Rectal smooth muscle tissue (tissue), 1 donor: ENCODE results near the gene KCNAB1.
"Not testable (repeated sequence)": the region's sequence is repeated elsewhere in the genome, so short reads cannot be mapped to it uniquely, and the experiment has no call there.

Source experiments
- H3K27ac ChIP-seq: one replicate; pipeline ENCODE4 v1.7.0; 2013; ENCODE audit warnings: low read depth, low read length, inconsistent platforms
- H3K27me3 ChIP-seq: one replicate; pipeline ENCODE4 v1.7.0; 2013; ENCODE audit warnings: low read length; ENCODE audit not compliant: control insufficient read depth, insufficient read depth
- H3K36me3 ChIP-seq: one replicate; pipeline ENCODE4 v1.7.0; 2013; ENCODE audit warnings: low read length; ENCODE audit not compliant: control insufficient read depth, insufficient read depth
- H3K4me1 ChIP-seq: one replicate; pipeline ENCODE4 v1.7.0; 2013; ENCODE audit warnings: low read length; ENCODE audit not compliant: control insufficient read depth, insufficient read depth
- H3K4me3 ChIP-seq: one replicate; pipeline ENCODE4 v1.7.0; 2013; ENCODE audit warnings: low read length
- H3K9ac ChIP-seq: one replicate; pipeline ENCODE4 v1.7.0; 2013; ENCODE audit warnings: low read length

The KCNAB1 gene

DNA sequence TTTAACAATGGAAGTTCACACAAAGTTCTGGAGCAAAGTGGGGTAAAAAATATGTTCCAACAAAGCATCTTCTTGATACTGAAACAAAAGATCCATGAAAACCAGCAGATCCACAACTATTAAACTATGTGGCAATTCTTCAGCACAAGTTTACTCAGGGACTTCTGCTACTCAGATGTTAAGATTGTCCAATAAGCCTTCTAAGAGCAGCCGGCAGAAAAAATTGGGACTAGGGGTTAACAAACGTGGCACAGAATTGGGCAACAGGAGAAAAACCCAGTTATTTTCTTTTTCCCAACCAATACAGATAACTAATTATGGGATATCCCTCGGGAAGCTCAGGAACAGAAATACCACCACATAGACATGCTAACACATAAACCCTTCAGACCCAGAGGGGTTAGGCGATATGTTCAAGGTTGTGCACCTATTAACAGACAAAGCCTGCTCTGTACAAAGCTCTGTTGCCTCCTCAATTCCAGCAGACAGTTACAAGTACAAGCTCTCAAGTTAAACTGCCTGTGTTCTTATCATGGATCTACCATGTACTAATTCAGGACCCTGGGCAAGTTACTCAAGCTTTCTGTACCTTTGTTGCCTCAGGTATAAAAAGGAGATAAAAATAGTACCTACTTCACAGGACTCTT is 427.8 kb downstream of the KCNAB1 start:
- no peak overlapping the region for H3K4me3 ChIP-seq
- H3K27me3 ChIP-seq, result no peaks in the 10 kb centered on the region
- peaks cover 9% of the 10 kb centered on the region for H3K36me3 ChIP-seq
- peak overlapping the region; percentile 70 for H3K27ac ChIP-seq
- no peak overlapping the region for H3K9ac ChIP-seq
- H3K4me1 ChIP-seq, result peaks cover 48% of the 10 kb centered on the region

GRCh38 chr3:156548902-156549301 is 428.5 kb downstream of the KCNAB1 start:
- Histone ChIP-seq H3K27me3 (no peaks in the 10 kb centered on the region), H3K27ac (peak overlapping the region; percentile 70), H3K4me1 (peaks cover 44% of the 10 kb centered on the region), H3K4me3 (no peak overlapping the region), H3K9ac (no peak overlapping the region), H3K36me3 (peaks cover 9% of the 10 kb centered on the region)

DNA sequence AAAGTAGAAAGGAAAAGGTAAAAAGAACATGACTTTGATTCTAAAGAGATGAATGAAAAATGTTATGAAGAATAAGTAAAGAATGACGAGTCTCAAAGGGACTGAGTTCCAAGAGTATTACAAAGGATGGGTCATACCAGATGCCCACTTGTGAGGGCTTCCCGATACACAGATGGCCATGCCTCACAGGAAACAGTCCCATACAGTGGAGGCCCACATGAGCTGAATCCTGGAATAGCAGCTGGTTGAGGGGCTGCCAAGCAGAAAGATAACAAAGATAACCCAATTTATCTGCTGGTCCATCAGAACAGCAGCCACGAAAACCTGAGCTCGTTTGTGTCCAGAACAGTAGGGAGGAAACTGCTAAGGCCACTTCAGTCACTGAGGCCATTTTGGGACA is 430.9 kb downstream of the KCNAB1 start:
- H3K36me3 ChIP-seq, result peaks cover 9% of the 10 kb centered on the region
- H3K27ac ChIP-seq, result no peak overlapping the region
- no peaks in the 10 kb centered on the region for H3K27me3 ChIP-seq
- no peak overlapping the region for H3K9ac ChIP-seq
- peaks cover 48% of the 10 kb centered on the region for H3K4me1 ChIP-seq
- H3K4me3 ChIP-seq, result no peak overlapping the region

DNA sequence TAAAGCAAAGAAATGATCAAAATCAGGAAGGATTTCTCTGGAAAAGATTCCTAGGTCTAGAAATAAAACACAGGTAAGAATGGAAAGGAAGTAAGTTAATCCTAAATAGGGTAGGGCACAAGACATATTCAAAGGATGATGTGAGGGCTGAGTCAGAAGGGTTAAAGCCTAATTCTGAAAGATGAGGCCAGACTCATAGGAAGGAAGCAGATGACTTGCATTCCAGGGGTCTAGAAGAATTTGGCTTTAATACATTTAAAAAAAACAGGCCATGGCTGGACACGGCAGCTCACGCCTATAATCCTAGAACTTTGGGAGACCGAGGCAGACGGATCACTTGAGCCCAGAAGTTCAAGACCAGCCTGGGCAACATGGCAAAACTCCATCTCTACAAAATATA is 431.4 kb downstream of the KCNAB1 start:
- Histone ChIP-seq H3K4me3 (no peak overlapping the region), H3K4me1 (peaks cover 44% of the 10 kb centered on the region), H3K27ac (no peak overlapping the region)

DNA sequence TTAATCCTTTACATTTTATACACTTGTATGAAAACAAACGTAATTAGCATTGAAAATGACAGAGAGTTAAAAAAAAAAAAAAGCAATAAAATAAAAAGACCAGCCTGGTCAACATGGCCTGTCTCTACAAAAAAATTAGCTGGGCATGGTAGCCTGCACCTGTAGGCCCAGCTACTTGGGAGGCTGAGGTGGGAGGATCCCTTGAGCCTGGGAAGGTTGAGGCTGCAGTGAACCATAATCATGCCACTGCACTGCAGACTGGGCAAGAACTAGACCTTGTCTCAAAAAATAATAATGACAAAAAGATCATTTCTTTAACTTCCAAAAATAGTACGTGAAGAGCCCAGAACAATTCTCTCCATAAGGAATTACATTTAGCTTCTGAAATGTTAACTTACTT is 432.6 kb downstream of the KCNAB1 start:
- Histone ChIP-seq H3K4me1 (peaks cover 32% of the 10 kb centered on the region), H3K27ac (no peak overlapping the region), H3K27me3 (no peaks in the 10 kb centered on the region), H3K4me3 (no peak overlapping the region), H3K36me3 (peaks cover 9% of the 10 kb centered on the region), H3K9ac (no peak overlapping the region)

More for the DNA sequence above, 431.4 kb downstream of the KCNAB1 start:
- Histone ChIP-seq H3K9ac (no peak overlapping the region), H3K27me3 (no peaks in the 10 kb centered on the region), H3K36me3 (peaks cover 9% of the 10 kb centered on the region)

DNA sequence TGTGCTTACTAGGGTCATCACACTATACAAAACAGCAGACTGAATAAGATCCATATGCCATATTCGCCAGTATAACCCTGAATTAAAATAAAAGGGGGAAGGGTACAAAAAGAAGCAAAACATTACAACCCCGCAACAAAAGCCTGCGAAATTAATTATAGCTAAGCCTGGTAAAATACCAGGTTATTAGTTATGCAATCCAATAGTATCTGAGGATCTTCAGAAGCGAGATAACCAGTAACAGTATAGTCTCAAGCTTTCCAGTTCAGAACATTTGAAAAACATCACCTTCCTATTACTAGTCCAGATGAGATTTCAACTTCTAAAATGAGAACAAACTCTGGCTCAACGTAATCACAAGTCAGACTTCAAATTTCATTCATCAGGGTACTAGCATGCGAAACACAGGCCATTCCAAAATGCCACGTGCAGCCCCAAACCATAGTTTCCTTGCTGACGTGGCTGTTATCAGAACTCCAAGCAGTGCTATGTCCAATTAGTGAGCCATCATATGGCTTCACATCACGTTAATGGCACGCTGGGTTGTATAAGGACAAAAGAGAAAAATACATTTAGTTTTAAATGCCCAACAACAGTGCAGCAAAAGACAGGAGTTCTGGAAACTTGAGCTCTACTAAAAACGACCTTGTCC is 433.5 kb downstream of the KCNAB1 start:
- Histone ChIP-seq H3K4me1 (peaks cover 24% of the 10 kb centered on the region), H3K9ac (no peak overlapping the region), H3K36me3 (peaks cover 4% of the 10 kb centered on the region), H3K27me3 (no peaks in the 10 kb centered on the region), H3K27ac (no peak overlapping the region), H3K4me3 (peak overlapping the region; percentile 99)

GRCh38 chr3:156554515-156554841 is 434.1 kb downstream of the KCNAB1 start:
- H3K9ac ChIP-seq, result peak overlapping the region; percentile 80
- peak overlapping the region; percentile 94 for H3K27ac ChIP-seq
- peak overlapping the region; percentile 99 for H3K4me3 ChIP-seq
- H3K27me3 ChIP-seq, result no peaks in the 10 kb centered on the region
- peaks cover 22% of the 10 kb centered on the region for H3K4me1 ChIP-seq
- H3K36me3 ChIP-seq, result peaks cover 4% of the 10 kb centered on the region

DNA sequence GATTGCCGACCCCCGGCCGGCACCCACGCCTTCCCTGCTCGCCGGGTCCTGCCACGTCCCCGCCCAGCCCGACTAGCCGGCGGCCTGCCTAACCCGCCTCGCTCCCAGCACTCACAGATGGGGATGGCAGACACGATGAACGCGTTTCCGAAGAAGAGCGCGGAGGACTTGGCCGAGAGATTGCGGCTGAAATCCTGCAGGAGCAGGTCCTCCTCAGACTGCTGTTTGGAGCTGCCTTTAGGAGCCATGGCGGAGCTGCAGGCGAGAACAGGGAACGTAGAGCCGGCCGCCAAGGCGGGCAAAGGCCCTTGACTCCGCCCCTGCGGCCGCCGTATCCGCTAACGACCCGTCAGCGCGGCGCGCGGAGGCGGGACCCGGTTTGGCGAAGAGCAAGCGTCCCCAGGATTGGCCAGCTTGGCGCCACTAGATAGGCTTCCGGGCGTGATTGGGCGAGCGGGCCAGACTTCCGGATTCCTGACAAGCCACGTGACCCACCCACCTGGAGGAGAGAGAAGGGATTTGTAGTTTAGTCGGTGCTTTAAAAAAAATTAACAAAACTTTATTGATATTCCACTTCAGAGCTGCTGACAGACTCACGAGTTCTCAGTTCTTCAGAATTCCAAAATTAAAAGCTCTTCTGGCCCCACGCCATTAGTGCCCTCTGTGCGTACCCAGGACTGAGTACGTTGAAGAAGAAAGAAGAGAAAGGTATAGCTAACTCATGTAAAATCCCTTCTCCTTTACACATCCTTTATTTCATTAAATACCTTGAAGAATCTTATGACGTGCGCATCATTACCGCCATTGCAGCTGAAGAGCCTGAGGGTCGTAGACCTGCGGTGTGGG is 434.7 kb downstream of the KCNAB1 start, which contains the start of gene SSR3:
TSS of gene SSR3 (minus strand) at position 276 of the 846 bp plus-strand sequence. CDS start at position 248, 28 bp downstream.
- Histone ChIP-seq H3K27ac (peak within 1 kb of the TSS; percentile 94), H3K9ac (peak within 1 kb of the TSS; percentile 80), H3K4me1 (peaks cover 22% of the 10 kb centered on the region)

GRCh38 chr3:156558389-156558788 is 438.0 kb downstream of the KCNAB1 start:
- no peaks in the 10 kb centered on the region for H3K27me3 ChIP-seq
- peaks cover 7% of the 10 kb centered on the region for H3K4me1 ChIP-seq
- no peak overlapping the region for H3K9ac ChIP-seq
- H3K4me3 ChIP-seq, result no peak overlapping the region
- no peaks in the 10 kb centered on the region for H3K36me3 ChIP-seq
- no peak overlapping the region for H3K27ac ChIP-seq

More for the DNA sequence above, 434.7 kb downstream of the KCNAB1 start, which contains the start of gene SSR3:
- Histone ChIP-seq H3K27me3 (no peaks in the 10 kb centered on the region), H3K36me3 (peaks cover 4% of the 10 kb centered on the region), H3K4me3 (peak within 1 kb of the TSS; percentile 99)

- Histone ChIP-seq H3K27me3 (no peaks in the 10 kb centered on the region), H3K4me3 (no peak overlapping the region), H3K27ac (no peak overlapping the region), H3K4me1 (peaks cover 3% of the 10 kb centered on the region), H3K36me3 (no peaks in the 10 kb centered on the region), H3K9ac (no peak overlapping the region)
Measured at GRCh38 chr3:156559321-156559720, 438.9 kb downstream of the KCNAB1 start.

- Histone ChIP-seq H3K9ac (no peak overlapping the region), H3K4me3 (no peak overlapping the region), H3K4me1 (no peaks in the 10 kb centered on the region)
Measured at GRCh38 chr3:156561533-156561932, 441.2 kb downstream of the KCNAB1 start.

GRCh38 chr3:156562486-156562885 is 442.1 kb downstream of the KCNAB1 start:
- H3K27ac ChIP-seq, H3K27me3 ChIP-seq, H3K36me3 ChIP-seq, H3K4me1 ChIP-seq, H3K9ac ChIP-seq, H3K4me3 ChIP-seq: not testable (repeated sequence)

More at GRCh38 chr3:156561533-156561932, 441.2 kb downstream of the KCNAB1 start:
- H3K36me3 ChIP-seq, result no peaks in the 10 kb centered on the region
- no peaks in the 10 kb centered on the region for H3K27me3 ChIP-seq
- H3K27ac ChIP-seq, result no peak overlapping the region
